PC-9 (cell line): ENCODE results near the gene EHMT1. TPM values are rescaled to one million over a fixed set of nuclear protein-coding genes. Genes with fewer than 3 reads are reported as not detected.

Experiments
- Bru-seq: library from RNA; stranded (reverse); fragments of 400-500 nt; gene quantifications from one replicate; lab custom pipeline; 2021; lab: Mats Ljungman, UMichigan
- BruChase-seq, 2 experiments: library from RNA; stranded (reverse); fragments of 400-500 nt; gene quantifications; one replicate each; lab custom pipeline; 2021; lab: Mats Ljungman, UMichigan
- BruUV-seq: library from RNA; stranded (reverse); fragments of 400-500 nt; replicated peaks from 2 replicates; lab custom pipeline; 2021; lab: Mats Ljungman, UMichigan
- CTCF ChIA-PET: fragments of 300-600 bp; sonication (Branson Sonifier 250); formaldehyde crosslinking; loops from one replicate; lab custom pipeline; 2022; ENCODE audit warnings: antibody characterized with exemption; lab: Charles Lee
- POLR2A ChIA-PET: fragments of 300-600 bp; sonication (Branson Sonifier 250); formaldehyde crosslinking; loops from one replicate; lab custom pipeline; 2022; ENCODE audit warnings: antibody characterized with exemption; ENCODE audit not compliant: unreplicated experiment; lab: Charles Lee
- DNase-seq, 2 experiments: peaks; one replicate each; pipeline versions ENCODE4 v3.0.0 to v3.0.0-alpha.2; 2015 to 2022; ENCODE audit warnings: mixed read lengths in 1 of 2
- H2AFZ ChIP-seq: fragments of 200-600 bp; sonication (generic); 2 replicates; pipeline ENCODE4 v1.8.1; 2017; ENCODE audit warnings: antibody characterized with exemption
- H3F3A ChIP-seq: fragments of 200-600 bp; sonication (generic); 2 replicates; pipeline ENCODE4 v1.8.1; 2017; ENCODE audit warnings: antibody characterized with exemption, mild to moderate bottlenecking, low read depth; ENCODE audit not compliant: insufficient read depth
- H3K27ac ChIP-seq: fragments of 200-600 bp; sonication (generic); 2 replicates; pipeline ENCODE4 v1.6.1; 2016; ENCODE audit warnings: mixed run types
- H3K27me3 ChIP-seq: fragments of 200-600 bp; sonication (generic); 2 replicates; pipeline ENCODE4 v1.6.1; 2016; ENCODE audit warnings: low read depth, mixed run types; ENCODE audit not compliant: insufficient read depth
- H3K36me3 ChIP-seq: fragments of 200-600 bp; sonication (generic); 2 replicates; pipeline ENCODE4 v1.6.1; 2016; ENCODE audit warnings: low read depth, mixed run types
- H3K4me1 ChIP-seq: fragments of 200-600 bp; sonication (generic); replicated peaks from 2 replicates; pipeline ENCODE4 v1.6.1; 2016; ENCODE audit warnings: mixed run types; ENCODE audit not compliant: insufficient read depth
- H3K4me2 ChIP-seq: fragments of 200-600 bp; sonication (generic); 2 replicates; pipeline ENCODE4 v1.6.1; 2017; ENCODE audit warnings: mixed run types
- H3K4me3 ChIP-seq: fragments of 200-600 bp; sonication (generic); 2 replicates; pipeline ENCODE4 v1.6.1; 2016; ENCODE audit warnings: mixed run types
- H3K79me2 ChIP-seq: fragments of 200-600 bp; sonication (generic); 2 replicates; pipeline ENCODE4 v1.6.1; 2017; ENCODE audit warnings: low read depth, mixed run types
- H3K9me2 ChIP-seq: fragments of 200-600 bp; sonication (generic); 2 replicates; pipeline ENCODE4 v1.8.1; 2017; ENCODE audit warnings: mild to moderate bottlenecking; ENCODE audit not compliant: insufficient read depth
- H3K9me3 ChIP-seq: fragments of 200-600 bp; sonication (generic); 2 replicates; pipeline ENCODE4 v1.8.1; 2016; ENCODE audit warnings: low read depth; ENCODE audit not compliant: insufficient read depth
- H4K20me1 ChIP-seq: fragments of 200-600 bp; sonication (generic); 2 replicates; pipeline ENCODE4 v1.8.1; 2017; ENCODE audit not compliant: insufficient read depth
- CTCF ChIP-seq: fragments of 200-600 bp; sonication (generic); conservative IDR thresholded peaks from 2 replicates; pipeline ENCODE4 v1.6.1; 2017; ENCODE audit warnings: mixed run types, antibody characterized with exemption, mild to moderate bottlenecking, moderate library complexity
- EZH2 ChIP-seq: fragments of 200-600 bp; sonication (generic); IDR thresholded peaks from 2 replicates; pipeline ENCODE4 v1.8.0; 2017; ENCODE audit warnings: antibody characterized with exemption, low read depth
- intact Hi-C: fragments of 100-400 bp; cut with micrococcal nuclease; formaldehyde crosslinking; loops from one replicate; pipeline ENCODE4 v1.10.0; 2022; ENCODE audit not compliant: unreplicated experiment
- long read RNA-seq: library from polyadenylated mRNA; stranded (forward); transcript quantifications from one replicate; pipeline ENCODE4 v2.0.0, GENCODE V29; 2022
- total RNA-seq: library from RNA; stranded (reverse); gene quantifications from 2 replicates; pipeline ENCODE4 v1.2.3, GENCODE V29; 2021

The EHMT1 gene
- total RNA-seq (111 and 116 TPM in 2 replicates), Bru-seq, nascent RNA (percentile 79 among the genes with signal in this experiment), BruChase-seq, experiment 1, labeled RNA remaining after a 2-hour chase (percentile 83 among the genes with signal in this experiment), BruChase-seq, experiment 2, labeled RNA remaining after a 6-hour chase (percentile 79 among the genes with signal in this experiment)
- long read RNA-seq, full-length matches to known transcripts, result 16 of 72 reads
- long read RNA-seq, partial matches to known transcripts, result 24 of 72 reads
- long read RNA-seq, other reads (novel, unspliced or antisense), result 32 of 72 reads

GRCh38 chr9:137618105-137619067 lies at the start of gene EHMT1:
TSS of gene EHMT1 (plus strand) at chr9:137619005. CDS start at chr9:137619029, 24 bp downstream.
- BruUV-seq, result TSS peak; percentile 54
- no peak for TF ChIP-seq CTCF
- Histone ChIP-seq H3K4me1 (peaks cover 40% of the 10 kb centered on the region), H3K9me2 (no peaks in the 10 kb centered on the region), H4K20me1 (peaks cover 21% of the 10 kb centered on the region), H3K36me3 (peaks cover 8% of the 10 kb centered on the region; the same call in 1 of the 2 replicates), H3K4me2 (peak within 1 kb of the TSS; percentile 87), H3K27me3 (no peaks in the 10 kb centered on the region), H3F3A (peaks cover 35% of the 10 kb centered on the region), H3K27ac (peak within 1 kb of the TSS; percentile 82), H2AFZ (peak within 1 kb of the TSS; percentile 84), H3K79me2 (peaks cover 75% of the 10 kb centered on the region), H3K4me3 (peak within 1 kb of the TSS; percentile 83), H3K9me3 (no peaks in the 10 kb centered on the region)
- POLR2A ChIA-PET, result interaction anchor here (0.6 kb wide), 2 partner anchors 13 to 34 kb away, joined by 6 to 8 read pairs; partner anchors contain the start of gene ARRDC1
- CTCF ChIA-PET, result interaction anchor here (1.0 kb wide), 1 partner anchor 30 kb away, joined by 3 read pairs; no protein-coding TSS in a partner anchor
- intact Hi-C loops, result loop anchor here (1.0 to 10.0 kb wide), 3 partner anchors 13 to 184 kb away; partner anchors contain the start of genes ARRDC1 and ZMYND19
- DNase-seq, result peak; percentile 58 to 94

DNA sequence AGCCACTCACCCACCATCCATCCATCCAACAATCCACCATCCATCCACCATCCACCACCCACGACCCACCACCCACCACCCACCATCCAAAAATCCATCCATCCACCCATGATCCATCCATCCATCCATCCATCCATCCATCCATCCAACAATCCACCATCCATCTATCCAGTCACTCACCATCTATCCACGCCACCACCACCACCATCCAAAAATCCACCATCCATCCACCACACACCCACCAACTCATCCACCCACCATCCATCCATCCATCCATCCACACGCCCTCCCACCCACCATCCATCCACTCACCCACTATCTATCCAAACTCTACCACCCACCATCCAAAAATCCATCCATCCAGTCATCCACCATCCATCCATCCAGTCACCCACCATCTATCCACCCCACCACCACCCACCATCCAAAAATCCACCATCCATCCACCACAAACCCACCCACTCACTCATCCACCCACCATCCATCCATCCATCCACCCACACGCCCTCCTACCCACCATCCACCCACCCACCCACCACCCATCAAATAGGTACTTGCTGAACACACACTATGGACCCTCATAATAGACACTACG lies 49.1 kb upstream of the EHMT1 start:
- intact Hi-C loops, result no loop called here
- H3K27ac ChIP-seq, result no peak overlapping the region
- DNase-seq, result no peak
- no peaks in the 10 kb centered on the region; the same call in 1 of the 2 replicates for H4K20me1 ChIP-seq
- no peaks in the 10 kb centered on the region for H3K9me2 ChIP-seq
- ChIA-PET POLR2A (no interaction called here), CTCF (interaction anchor here (0.6 kb wide), 1 partner anchor 53 kb away, joined by 5 read pairs; no protein-coding TSS in a partner anchor)
- H2AFZ ChIP-seq, result no peak overlapping the region
- no peaks in the 10 kb centered on the region for H3K9me3 ChIP-seq
- no peak for TF ChIP-seq CTCF
- no peak for TF ChIP-seq EZH2
- H3K4me3 ChIP-seq, result no peak overlapping the region
- no peak overlapping the region for H3K4me2 ChIP-seq
- H3F3A ChIP-seq, result no peaks in the 10 kb centered on the region
- H3K36me3 ChIP-seq, result peaks cover 11% of the 10 kb centered on the region
- no TSS peak for BruUV-seq
- no peaks in the 10 kb centered on the region for H3K79me2 ChIP-seq
- no peaks in the 10 kb centered on the region for H3K27me3 ChIP-seq
- H3K4me1 ChIP-seq, result no peaks in the 10 kb centered on the region

- POLR2A ChIA-PET, result interaction anchor here (0.7 kb wide), 1 partner anchor 19 kb away, joined by 3 read pairs; no protein-coding TSS in a partner anchor
- Histone ChIP-seq H3K27me3 (no peaks in the 10 kb centered on the region), H3K27ac (no peak overlapping the region), H3K4me1 (no peaks in the 10 kb centered on the region), H2AFZ (no peak overlapping the region), H3K36me3 (peaks cover 15% of the 10 kb centered on the region), H3F3A (no peaks in the 10 kb centered on the region), H3K79me2 (peaks cover 6% of the 10 kb centered on the region), H3K4me2 (no peak overlapping the region), H4K20me1 (peaks cover 3% of the 10 kb centered on the region), H3K9me2 (no peaks in the 10 kb centered on the region), H3K9me3 (no peaks in the 10 kb centered on the region), H3K4me3 (no peak overlapping the region)
- no peak for DNase-seq
- intact Hi-C loops, result no loop called here
- BruUV-seq, result no TSS peak
- no peak for TF ChIP-seq EZH2
- no peak for TF ChIP-seq CTCF
- CTCF ChIA-PET, result interaction anchor here (0.6 kb wide), 1 partner anchor 52 kb away, joined by 5 read pairs; no protein-coding TSS in a partner anchor
Measured at GRCh38 chr9:137570566-137570965, 48.2 kb upstream of the EHMT1 start.
